Sigmoid colon (tissue), 7 donors: Measurements from ENCODE around the gene TTC38. TPM values are rescaled to one million over a fixed set of nuclear protein-coding genes. Genes with fewer than 3 reads are reported as not detected.

Source experiments
- DNase-seq: peaks from one replicate; pipeline ENCODE4 v3.0.0-alpha.2; 2019
- H3K27ac ChIP-seq, 4 donors: fragments of 200-600 bp; sonication (generic); one replicate each; pipeline ENCODE4 v1.5.1; 2016 to 2019; ENCODE audit warnings: mild to moderate bottlenecking in 1 of 4
- H3K27me3 ChIP-seq, 3 donors: fragments of 200-600 bp; sonication (generic); one replicate each; pipeline ENCODE4 v1.5.1; 2019; ENCODE audit warnings: mild to moderate bottlenecking in 1 of 3
- H3K36me3 ChIP-seq, 4 donors: fragments of 200-600 bp; sonication (generic); one replicate each; pipeline ENCODE4 v1.5.1; 2016 to 2019
- H3K4me1 ChIP-seq, 4 donors: fragments of 200-600 bp; sonication (generic); one replicate each; pipeline ENCODE4 v1.5.1; 2017 to 2019
- H3K4me3 ChIP-seq, 4 donors: fragments of 200-600 bp; sonication (generic); one replicate each; pipeline ENCODE4 v1.5.1; 2017 to 2019; ENCODE audit warnings: mild to moderate bottlenecking in 2 of 4, moderate library complexity in 1 of 4
- H3K9me3 ChIP-seq, 4 donors: fragments of 200-600 bp in 3 of 4; sonication (generic) in 3 of 4; one replicate each; pipeline versions ENCODE4 v1.5.1 to v1.6.1; 2013 to 2019
- CTCF ChIP-seq, 4 experiments: fragments of 450-650 bp in 3 of 4; fragments of 200-600 bp in 1 of 4; IDR thresholded peaks; one replicate each; pipeline ENCODE4 v1.5.1; 2016 to 2019; ENCODE audit warnings: antibody characterized with exemption in 4 of 4, mild to moderate bottlenecking in 3 of 4, moderate library complexity in 2 of 4
- EP300 ChIP-seq, 4 donors: sonication (generic); formaldehyde crosslinking; IDR thresholded peaks; one replicate each; pipeline ENCODE4 v1.6.1; 2017; ENCODE audit warnings: antibody characterized with exemption in 4 of 4
- POLR2A ChIP-seq, 2 donors: fragments of 450-650 bp; IDR thresholded peaks; one replicate each; pipeline ENCODE4 v1.6.1; 2016; ENCODE audit warnings: antibody characterized with exemption in 2 of 2, mild to moderate bottlenecking in 2 of 2, moderate library complexity in 2 of 2
- POLR2AphosphoS5 ChIP-seq, 4 donors: sonication (generic); formaldehyde crosslinking; IDR thresholded peaks; one replicate each; pipeline ENCODE4 v1.6.1; 2017; ENCODE audit warnings: antibody characterized with exemption in 4 of 4
- WGBS, 2 donors: extraction: QIAGEN DNeasy Blood & Tissue Kit; methylation state at CpG; one replicate each; pipeline ENCODE4 v1.1.7; 2013; 5-methylcytosine and 5-hydroxymethylcytosine counted together
- intact Hi-C: fragments of 100-400 bp; cut with DNase I; formaldehyde crosslinking; loops from one replicate; pipeline ENCODE4 v1.15.1; 2023
- polyA plus RNA-seq, 3 donors: library from polyadenylated mRNA; stranded (reverse); fragments of 200-250 nt; gene quantifications; one replicate each; pipeline ENCODE4 v1.2.3, GENCODE V29; 2013
- total RNA-seq, 4 donors: library from RNA; depleted of rRNA; stranded (reverse); fragments of >200 nt; gene quantifications; one replicate each; pipeline ENCODE4 v1.1.0, GENCODE V29; 2016
- donor health status: healthy with polysubstance abuse.
- donor health status: Bipolar disorder and iron deficiency.
- donor health status: healthy.

Gene TTC38
- total and polyA plus RNA-seq, 7 donors: 34.6 to 105 (median 56.0) TPM

DNA sequence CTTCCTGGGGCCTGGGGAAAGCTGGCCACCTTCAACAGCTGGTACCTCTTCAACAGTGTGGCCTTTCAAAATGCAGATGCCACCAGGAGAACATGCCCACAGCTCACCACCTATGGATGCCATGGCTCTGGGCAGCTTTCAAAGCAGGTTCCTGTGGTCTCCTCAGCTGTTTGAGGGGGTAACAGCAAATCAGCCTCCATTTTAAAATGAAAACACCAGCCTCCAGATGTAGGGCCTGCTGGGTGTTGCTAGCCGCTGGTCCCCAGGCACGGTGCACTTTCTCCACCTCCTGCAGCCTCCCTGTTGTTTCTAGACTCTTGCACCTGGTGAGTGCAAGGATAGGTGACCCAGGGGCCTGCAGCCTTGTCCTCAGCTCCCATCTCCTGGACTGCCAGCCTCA, 27.7 kb upstream of the TTC38 start:
- WGBS, 2 donors: 68 to 97% methylated on average over 2 of the region's 2 CpGs
- no peak overlapping the region for H3K4me3 ChIP-seq

DNA sequence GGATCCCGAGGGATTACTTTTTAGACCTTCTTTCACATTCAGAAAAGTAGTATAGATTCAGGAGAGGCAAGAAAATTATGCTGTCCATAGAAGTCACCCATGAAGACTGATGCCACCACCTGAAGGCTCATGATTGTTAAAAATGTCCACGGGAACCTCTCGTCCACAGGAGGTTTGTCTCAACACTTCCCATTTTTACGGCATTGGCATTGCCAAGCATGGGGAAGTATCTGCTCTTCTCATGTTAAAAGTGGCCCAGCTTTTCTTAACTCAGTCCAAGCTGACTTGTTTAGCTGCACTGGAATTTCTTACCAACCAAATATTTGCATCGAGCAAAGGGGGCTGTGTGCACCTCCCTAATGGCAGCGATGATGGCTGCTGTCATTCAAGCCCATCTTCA, 27.3 kb upstream of the TTC38 start:
- no peaks in the 10 kb centered on the region for H3K9me3 ChIP-seq
- TF ChIP-seq CTCF (IDR thresholded peaks at IDR 0.05): no peak
- TF ChIP-seq POLR2A (IDR thresholded peaks at IDR 0.05): no peak
- TF ChIP-seq POLR2AphosphoS5 (IDR thresholded peaks at IDR 0.05): no peak
- TF ChIP-seq EP300 (IDR thresholded peaks at IDR 0.05): no peak
- H3K4me3 ChIP-seq: no peak overlapping the region
- 83 to 90% methylated on average over 6 of the region's 6 CpGs for WGBS, 2 donors
- no peak for DNase-seq
- no peaks in the 10 kb centered on the region for H3K27me3 ChIP-seq
- intact Hi-C loops: no loop called here
- peaks cover 0 to 41% (median 4%) of the 10 kb centered on the region in 4 donors for H3K36me3 ChIP-seq
- no peak overlapping the region for H3K27ac ChIP-seq
- H3K4me1 ChIP-seq: peaks cover 0 to 30% (median 22%) of the 10 kb centered on the region in 4 donors

More for the DNA sequence above, 27.7 kb upstream of the TTC38 start:
- Histone ChIP-seq H3K27ac (no peak overlapping the region), H3K4me1 (peaks cover 0 to 25% (median 20%) of the 10 kb centered on the region in 4 donors), H3K27me3 (no peaks in the 10 kb centered on the region), H3K9me3 (no peaks in the 10 kb centered on the region), H3K36me3 (peaks cover 0 to 45% (median 4%) of the 10 kb centered on the region in 4 donors)
- no peak for DNase-seq
- intact Hi-C loops: no loop called here
- no peak for TF ChIP-seq POLR2AphosphoS5 (IDR thresholded peaks at IDR 0.05)
- no peak for TF ChIP-seq EP300 (IDR thresholded peaks at IDR 0.05)
- no peak for TF ChIP-seq POLR2A (IDR thresholded peaks at IDR 0.05)
- TF ChIP-seq CTCF (IDR thresholded peaks at IDR 0.05): no peak

GRCh38 chr22:46240907-46241306, 26.9 kb upstream of the TTC38 start:
- H3K4me1 ChIP-seq: peaks cover 0 to 34% (median 24%) of the 10 kb centered on the region in 4 donors
- H3K36me3 ChIP-seq: peaks cover 0 to 40% (median 4%) of the 10 kb centered on the region in 4 donors
- H3K4me3 ChIP-seq: no peak overlapping the region
- H3K9me3 ChIP-seq: no peaks in the 10 kb centered on the region
- intact Hi-C loops: no loop called here
- H3K27ac ChIP-seq: no peak overlapping the region
- 55 to 90% methylated on average over 7 of the region's 7 CpGs for whole genome bisulfite sequencing, 2 donors
- no peaks in the 10 kb centered on the region for H3K27me3 ChIP-seq
- no peak for TF ChIP-seq POLR2AphosphoS5 (IDR thresholded peaks at IDR 0.05)
- no peak for TF ChIP-seq CTCF (IDR thresholded peaks at IDR 0.05)
- no peak for TF ChIP-seq POLR2A (IDR thresholded peaks at IDR 0.05)
- no peak for TF ChIP-seq EP300 (IDR thresholded peaks at IDR 0.05)
- DNase-seq: no peak

DNA sequence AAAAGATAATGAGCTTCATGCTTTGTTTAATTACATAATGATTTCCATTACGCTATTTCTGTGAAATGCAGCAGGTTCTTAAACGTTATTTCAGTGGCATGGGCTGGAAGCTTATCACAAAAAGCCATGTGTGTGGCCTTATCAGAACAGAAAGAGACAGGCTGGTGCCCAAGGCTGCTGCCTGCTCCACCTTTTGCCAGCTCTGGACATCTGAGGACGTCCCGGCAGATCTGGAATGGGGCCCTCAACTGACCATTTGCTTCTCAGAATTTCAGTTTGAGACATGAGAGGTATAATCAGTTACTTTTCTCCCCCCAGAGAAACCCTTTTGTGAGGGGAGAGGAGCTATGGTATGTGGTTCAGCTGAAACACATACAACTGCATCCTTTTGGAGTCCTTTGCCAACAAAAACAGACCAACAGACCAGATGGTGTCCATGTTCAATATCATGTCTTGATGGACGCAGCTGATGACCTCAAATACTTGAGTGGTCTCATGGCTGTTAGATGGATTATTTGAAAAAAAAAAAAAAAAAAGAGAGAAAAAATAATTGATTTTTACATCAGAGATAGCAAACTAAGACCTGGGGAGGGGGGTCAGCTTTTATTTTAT, 26.3 kb upstream of the TTC38 start:
- H3K9me3 ChIP-seq: no peaks in the 10 kb centered on the region
- H3K27me3 ChIP-seq: no peaks in the 10 kb centered on the region
- no peak overlapping the region for H3K4me3 ChIP-seq
- no peak for TF ChIP-seq POLR2AphosphoS5 (IDR thresholded peaks at IDR 0.05)
- TF ChIP-seq POLR2A (IDR thresholded peaks at IDR 0.05): no peak
- no peak for TF ChIP-seq EP300 (IDR thresholded peaks at IDR 0.05)
- no peak for TF ChIP-seq CTCF (IDR thresholded peaks at IDR 0.05)
- WGBS, 2 donors: 69 to 87% methylated on average over 5 of the region's 5 CpGs
- DNase-seq: no peak
- intact Hi-C loops: no loop called here
- H3K36me3 ChIP-seq: peaks cover 0 to 36% (median 4%) of the 10 kb centered on the region in 4 donors
- no peak overlapping the region for H3K27ac ChIP-seq
- peaks cover 0 to 38% (median 25%) of the 10 kb centered on the region in 4 donors for H3K4me1 ChIP-seq

DNA sequence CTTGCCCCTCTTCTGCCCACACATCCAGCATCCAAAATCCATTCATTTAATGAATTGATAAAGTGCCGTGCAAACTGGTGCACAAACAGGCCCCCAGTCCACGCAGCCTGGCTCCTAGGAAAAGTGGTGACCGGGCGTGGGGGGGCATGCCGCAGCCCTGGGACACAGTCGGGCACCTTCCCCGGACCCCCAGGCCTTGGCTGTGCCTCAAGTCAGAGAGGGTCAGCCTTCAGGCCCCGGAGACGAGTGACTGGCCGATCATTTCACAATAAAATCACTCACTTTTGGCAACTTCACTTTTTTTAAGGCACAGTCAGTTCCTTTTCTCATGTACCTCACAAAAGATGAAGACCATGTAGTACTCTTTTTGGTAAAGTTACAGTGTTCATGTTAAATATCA, 25.7 kb upstream of the TTC38 start:
- peaks cover 0 to 36% (median 4%) of the 10 kb centered on the region in 4 donors for H3K36me3 ChIP-seq
- no peaks in the 10 kb centered on the region for H3K27me3 ChIP-seq
- WGBS, 2 donors: 84 to 92% methylated on average over 10 of the region's 10 CpGs
- TF ChIP-seq EP300 (IDR thresholded peaks at IDR 0.05) (no peak), POLR2A (IDR thresholded peaks at IDR 0.05) (no peak), POLR2AphosphoS5 (IDR thresholded peaks at IDR 0.05) (no peak), CTCF (IDR thresholded peaks at IDR 0.05) (no peak)
- H3K4me1 ChIP-seq: peaks cover 0 to 37% (median 27%) of the 10 kb centered on the region in 4 donors
- no peak overlapping the region for H3K4me3 ChIP-seq
- DNase-seq: no peak
- intact Hi-C loops: no loop called here
- no peak overlapping the region for H3K27ac ChIP-seq
- no peaks in the 10 kb centered on the region for H3K9me3 ChIP-seq
